HUES64 (cell line): ENCODE measurements around the gene CCDC102A.
A peak's percentile ranks its signal among the peaks of the same experiment; 100 is the strongest.

ENCODE experiments used
- H3K27ac ChIP-seq: 2 replicates; pipeline ENCODE4 v1.7.0; 2013; ENCODE audit warnings: low read depth, low read length, inconsistent platforms
- H3K27me3 ChIP-seq: 2 replicates; pipeline ENCODE4 v1.6.1; 2013; ENCODE audit warnings: mild to moderate bottlenecking, low read length; ENCODE audit not compliant: insufficient read depth
- H3K36me3 ChIP-seq: 2 replicates; pipeline ENCODE4 v1.6.1; 2013; ENCODE audit warnings: mild to moderate bottlenecking, low read length; ENCODE audit not compliant: insufficient read depth
- H3K4me1 ChIP-seq: 2 replicates; pipeline ENCODE4 v1.6.1; 2013; ENCODE audit warnings: mild to moderate bottlenecking, low read length, moderate library complexity; ENCODE audit not compliant: insufficient read depth
- H3K4me3 ChIP-seq: 2 replicates; pipeline ENCODE4 v1.5.1; 2013; ENCODE audit warnings: mild to moderate bottlenecking, low read length, moderate library complexity
- H3K9ac ChIP-seq: 2 replicates; pipeline ENCODE4 v1.6.1; 2013; ENCODE audit warnings: mild to moderate bottlenecking, low read depth, low read length
- H3K9me3 ChIP-seq: 2 replicates; pipeline ENCODE4 v1.6.1; 2013; ENCODE audit warnings: low read depth, low read length; ENCODE audit not compliant: insufficient read depth
- WGBS: fragments of 150-250, 120-280 bp; methylation state at CpG from one replicate; pipeline ENCODE4 v1.1.7; 2013; ENCODE audit warnings: missing lambda C conversion rate; 5-methylcytosine and 5-hydroxymethylcytosine counted together

The CCDC102A gene

DNA sequence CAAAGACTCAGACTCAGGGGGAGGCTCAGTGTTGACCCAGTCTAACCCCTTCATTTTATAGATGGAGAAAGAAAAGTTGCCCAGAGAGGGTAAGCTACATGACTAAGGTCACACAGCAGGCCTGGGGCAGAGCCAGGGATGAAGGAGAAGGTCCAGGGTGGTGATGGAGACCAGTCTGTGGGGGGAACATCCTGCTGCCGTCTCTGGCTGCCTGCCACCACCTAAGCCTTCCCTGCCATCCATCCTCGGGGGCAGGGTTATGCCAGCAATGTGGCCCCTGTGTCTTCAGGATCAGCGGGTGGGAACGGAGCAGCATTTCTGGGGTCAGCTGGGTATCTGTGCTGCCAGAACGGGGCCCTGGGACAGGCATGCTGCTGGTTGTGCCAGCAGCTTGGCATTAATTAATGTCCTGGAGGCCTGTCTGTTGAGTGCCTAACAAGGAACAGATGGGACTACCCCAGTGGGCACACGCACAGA lies 55.6 kb downstream of the CCDC102A start:
- peaks cover 29% of the 10 kb centered on the region for H3K4me1 ChIP-seq
- no peaks in the 10 kb centered on the region for H3K9me3 ChIP-seq
- no peak overlapping the region for H3K4me3 ChIP-seq
- WGBS: 91% methylated on average over 6 of the region's 6 CpGs
- no peaks in the 10 kb centered on the region for H3K36me3 ChIP-seq
- H3K27ac ChIP-seq: no peak overlapping the region
- no peak overlapping the region for H3K9ac ChIP-seq
- H3K27me3 ChIP-seq: peaks cover 24% of the 10 kb centered on the region; the same call in 1 of the 2 replicates

DNA sequence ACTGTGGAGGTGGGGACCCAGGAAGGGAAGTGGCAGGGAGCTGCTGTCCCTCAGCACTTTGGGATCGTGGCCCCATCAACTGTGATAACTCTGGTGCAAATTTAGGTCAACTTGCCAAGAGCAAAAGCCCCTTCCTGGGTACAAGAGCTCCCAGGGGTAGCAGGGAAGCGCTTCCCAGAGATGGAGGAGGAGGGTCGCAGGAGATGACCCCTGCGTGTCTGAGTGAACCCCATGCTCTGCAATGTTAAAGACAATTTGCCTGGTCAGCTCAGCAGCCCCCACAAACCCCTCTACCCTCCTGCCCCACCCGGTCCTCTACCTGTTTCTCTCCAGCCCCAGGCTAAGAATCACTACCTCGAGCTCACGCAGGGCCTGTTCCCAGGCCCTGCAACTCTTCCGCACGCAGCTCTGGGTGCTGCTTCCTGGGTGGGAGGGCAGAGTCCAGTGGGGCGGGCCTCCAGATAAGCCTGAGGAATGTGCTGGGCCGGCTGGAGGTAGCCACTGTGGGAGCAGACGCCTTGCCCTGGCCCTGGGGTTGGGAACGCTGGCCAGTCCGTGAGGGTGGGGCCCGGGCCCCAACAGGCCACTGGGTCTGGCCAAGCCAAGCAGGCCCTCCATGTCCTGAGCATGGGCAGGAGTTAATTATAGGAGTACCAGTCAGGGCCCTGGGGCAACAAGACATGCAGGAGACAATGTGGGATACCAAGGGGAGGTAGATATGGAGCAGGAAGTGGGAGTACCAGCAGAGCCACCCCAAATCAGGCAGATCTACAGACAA lies 56.2 kb downstream of the CCDC102A start:
- H3K27me3 ChIP-seq: peaks cover 18% of the 10 kb centered on the region; the same call in 1 of the 2 replicates
- 41% methylated on average over 15 of the region's 15 CpGs for WGBS
- no peaks in the 10 kb centered on the region for H3K9me3 ChIP-seq
- H3K36me3 ChIP-seq: no peaks in the 10 kb centered on the region
- H3K4me1 ChIP-seq: peaks cover 31% of the 10 kb centered on the region
- peak overlapping the region; percentile 66 for H3K4me3 ChIP-seq
- H3K27ac ChIP-seq: no peak overlapping the region
- H3K9ac ChIP-seq: no peak overlapping the region

DNA sequence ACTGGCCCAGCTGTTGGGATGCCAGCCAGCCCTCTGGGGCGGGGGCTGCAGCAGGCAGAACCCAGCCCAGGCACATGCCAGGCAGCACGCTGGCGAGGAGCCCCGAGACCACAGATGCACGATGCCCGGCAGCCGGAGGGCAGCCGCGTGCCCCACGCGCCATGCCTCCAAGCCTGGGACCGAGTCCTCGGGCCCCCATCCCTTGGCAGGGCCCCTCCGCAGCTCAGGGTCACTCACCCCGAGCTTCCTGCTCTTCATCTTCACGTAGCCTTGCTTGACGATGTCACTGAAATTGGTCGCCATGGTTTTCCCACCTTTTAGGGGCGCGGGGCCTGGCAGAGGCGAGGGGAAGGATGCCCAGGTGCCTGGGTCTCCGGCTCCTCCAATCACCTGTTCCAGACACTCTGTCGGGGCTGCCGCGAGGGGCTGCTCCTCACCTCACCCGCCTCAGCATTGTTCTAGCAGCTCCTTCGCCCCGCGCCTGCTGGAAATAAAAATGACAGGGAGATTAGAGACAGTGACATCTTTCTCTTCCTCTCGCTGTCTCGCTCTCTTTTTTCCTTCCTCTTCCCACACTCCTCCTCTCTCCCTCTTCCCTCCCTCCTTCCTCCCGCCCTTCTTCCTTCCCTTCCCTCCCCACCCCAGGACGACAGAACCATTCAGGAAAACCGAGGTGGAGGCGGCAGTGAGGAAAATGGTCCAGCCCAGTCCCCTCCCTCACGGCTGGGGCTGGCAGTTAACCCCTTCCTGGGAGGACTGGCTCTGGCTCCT lies 57.0 kb downstream of the CCDC102A start:
- Histone ChIP-seq H3K9me3 (no peaks in the 10 kb centered on the region), H3K4me1 (peaks cover 33% of the 10 kb centered on the region), H3K36me3 (0 out of 2 replicates have a peak, but pooled peaks cover under 1% of the 10 kb centered on the region), H3K27me3 (peaks cover 10% of the 10 kb centered on the region; the same call in 1 of the 2 replicates), H3K4me3 (peak overlapping the region; percentile 66), H3K27ac (no peak overlapping the region), H3K9ac (peak overlapping the region; percentile 6; the same call in 1 of the 2 replicates)
- WGBS: 11% methylated on average over 36 of the region's 36 CpGs

DNA sequence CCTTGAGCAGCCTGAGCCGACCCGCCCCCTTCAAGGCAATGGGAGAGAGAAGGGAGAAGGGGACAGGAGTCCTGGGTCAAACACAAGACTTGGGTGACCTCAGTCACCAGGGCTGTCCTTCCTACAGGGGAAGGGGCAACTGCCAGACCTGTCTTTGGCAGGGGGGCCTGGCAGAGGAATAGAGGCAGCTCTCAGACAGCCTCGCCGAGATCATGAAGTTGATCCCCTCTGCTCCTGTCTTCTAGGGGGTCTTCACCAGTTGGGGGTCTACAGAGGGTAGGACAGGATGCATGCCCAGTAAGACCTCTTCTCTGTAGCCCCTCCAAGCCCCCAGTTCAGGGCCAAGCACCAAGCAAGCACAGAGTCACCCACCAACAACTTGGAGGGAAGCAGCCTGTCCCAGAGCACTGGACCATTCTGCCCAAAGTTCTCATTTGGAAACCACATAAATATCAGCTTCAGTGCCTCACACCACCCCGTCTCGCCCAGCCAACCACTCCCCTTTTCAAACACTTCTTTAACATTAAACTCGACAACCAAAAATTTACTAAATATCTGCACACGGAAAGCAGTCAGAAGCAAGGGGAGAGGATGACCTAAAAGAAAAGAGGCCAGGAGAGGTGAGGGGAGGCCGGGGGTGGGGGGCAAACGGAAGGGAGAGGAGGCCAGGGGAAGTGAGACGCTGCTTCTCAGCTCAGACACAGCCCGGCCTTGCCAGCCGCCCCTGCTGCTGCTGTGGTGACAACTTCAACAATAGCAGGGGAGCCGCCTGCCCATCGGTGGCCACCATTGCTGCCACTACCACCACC lies 57.8 kb downstream of the CCDC102A start:
- H3K9me3 ChIP-seq: no peaks in the 10 kb centered on the region
- H3K27me3 ChIP-seq: peaks cover 10% of the 10 kb centered on the region; the same call in 1 of the 2 replicates
- H3K36me3 ChIP-seq: 0 out of 2 replicates have a peak, but pooled peaks cover 8% of the 10 kb centered on the region
- H3K4me3 ChIP-seq: peak overlapping the region; percentile 66
- 43% methylated on average over 15 of the region's 15 CpGs for WGBS
- no peak overlapping the region for H3K27ac ChIP-seq
- no peak overlapping the region for H3K9ac ChIP-seq
- H3K4me1 ChIP-seq: peaks cover 33% of the 10 kb centered on the region

DNA sequence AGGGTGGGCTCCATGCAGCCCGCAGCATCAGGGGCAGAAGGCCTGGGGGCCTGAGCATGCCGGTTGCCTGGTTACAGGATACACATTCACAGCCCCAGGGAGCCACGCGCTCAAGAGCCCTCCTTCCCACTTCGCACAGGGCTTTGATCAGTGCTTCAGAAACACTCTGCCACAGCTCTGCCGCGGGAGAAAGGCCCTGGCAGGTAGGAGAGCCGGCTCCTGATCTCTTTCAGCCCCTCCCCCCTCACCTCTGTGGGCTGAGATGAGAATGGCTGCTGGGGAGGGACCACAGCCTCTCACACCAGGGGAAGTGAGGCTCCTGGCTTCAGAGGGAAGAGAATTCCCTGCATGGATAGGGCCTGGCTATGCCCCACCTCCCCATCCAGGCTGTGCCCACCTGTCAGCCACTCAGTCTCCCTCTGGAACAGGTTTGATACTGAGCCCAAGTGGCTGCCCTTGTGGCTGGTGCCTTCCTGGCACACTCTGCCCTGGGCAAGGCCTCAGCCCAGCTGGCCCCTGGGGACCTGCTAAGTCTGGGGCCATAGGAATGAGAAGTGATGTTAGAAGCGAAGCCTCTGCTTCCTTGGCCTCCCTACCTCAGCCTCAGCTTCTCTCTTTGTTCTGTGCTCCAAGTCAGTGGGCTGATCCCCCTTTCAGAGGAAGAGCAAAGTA lies 58.7 kb downstream of the CCDC102A start:
- Histone ChIP-seq H3K9ac (no peak overlapping the region), H3K4me1 (peaks cover 36% of the 10 kb centered on the region), H3K4me3 (no peak overlapping the region), H3K27ac (no peak overlapping the region), H3K9me3 (no peaks in the 10 kb centered on the region), H3K27me3 (peaks cover 10% of the 10 kb centered on the region; the same call in 1 of the 2 replicates), H3K36me3 (peaks cover 18% of the 10 kb centered on the region; the same call in 1 of the 2 replicates)
- 29% methylated on average over 8 of the region's 9 CpGs for WGBS

DNA sequence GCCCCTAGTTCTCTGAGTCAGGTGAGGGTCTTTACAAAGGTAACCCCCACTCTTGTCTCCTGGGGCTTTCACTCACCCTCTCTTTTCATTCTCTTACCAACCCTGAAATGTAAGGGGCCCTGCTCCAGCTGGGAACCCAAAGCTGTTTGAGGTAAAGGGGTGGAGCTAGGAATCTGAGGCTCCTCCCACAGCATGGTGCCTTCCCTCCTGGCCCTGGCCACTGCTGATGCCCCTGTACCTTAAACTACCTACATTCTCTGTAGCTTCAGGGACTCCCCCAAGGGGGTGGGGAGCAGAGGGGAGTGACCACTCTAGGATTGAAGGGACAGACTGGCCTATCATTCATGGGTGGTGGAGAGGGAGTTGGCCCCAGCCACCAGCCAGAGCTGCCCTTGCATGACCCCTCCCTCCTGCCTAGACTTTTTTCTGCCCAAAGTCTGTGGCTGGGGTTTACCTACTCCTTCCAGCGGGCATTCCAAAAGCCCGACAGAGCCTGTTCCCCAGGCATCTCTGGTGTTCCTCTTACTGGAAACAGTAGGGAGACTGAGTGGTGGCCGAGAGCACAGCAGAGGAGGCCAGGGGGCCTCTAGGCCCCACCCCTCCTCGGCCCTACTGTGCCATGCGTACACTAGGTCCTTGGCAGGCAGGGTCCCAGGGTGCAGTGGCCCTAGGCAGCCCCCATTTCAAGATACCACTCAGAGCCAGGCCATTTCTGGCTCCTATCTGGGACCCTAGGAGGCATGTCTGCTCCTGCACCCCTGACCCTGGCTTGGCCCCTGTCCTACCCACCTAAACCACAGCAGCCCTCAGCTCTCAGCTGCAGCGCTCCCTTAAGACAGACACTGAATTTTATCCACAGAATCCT lies 59.6 kb downstream of the CCDC102A start:
- H3K27ac ChIP-seq: no peak overlapping the region
- H3K9ac ChIP-seq: no peak overlapping the region
- H3K9me3 ChIP-seq: no peaks in the 10 kb centered on the region
- H3K4me1 ChIP-seq: peaks cover 45% of the 10 kb centered on the region
- peaks cover 10% of the 10 kb centered on the region; the same call in 1 of the 2 replicates for H3K27me3 ChIP-seq
- peaks cover 21% of the 10 kb centered on the region; the same call in 1 of the 2 replicates for H3K36me3 ChIP-seq
- H3K4me3 ChIP-seq: no peak overlapping the region
- WGBS: 82% methylated on average over 6 of the region's 6 CpGs

DNA sequence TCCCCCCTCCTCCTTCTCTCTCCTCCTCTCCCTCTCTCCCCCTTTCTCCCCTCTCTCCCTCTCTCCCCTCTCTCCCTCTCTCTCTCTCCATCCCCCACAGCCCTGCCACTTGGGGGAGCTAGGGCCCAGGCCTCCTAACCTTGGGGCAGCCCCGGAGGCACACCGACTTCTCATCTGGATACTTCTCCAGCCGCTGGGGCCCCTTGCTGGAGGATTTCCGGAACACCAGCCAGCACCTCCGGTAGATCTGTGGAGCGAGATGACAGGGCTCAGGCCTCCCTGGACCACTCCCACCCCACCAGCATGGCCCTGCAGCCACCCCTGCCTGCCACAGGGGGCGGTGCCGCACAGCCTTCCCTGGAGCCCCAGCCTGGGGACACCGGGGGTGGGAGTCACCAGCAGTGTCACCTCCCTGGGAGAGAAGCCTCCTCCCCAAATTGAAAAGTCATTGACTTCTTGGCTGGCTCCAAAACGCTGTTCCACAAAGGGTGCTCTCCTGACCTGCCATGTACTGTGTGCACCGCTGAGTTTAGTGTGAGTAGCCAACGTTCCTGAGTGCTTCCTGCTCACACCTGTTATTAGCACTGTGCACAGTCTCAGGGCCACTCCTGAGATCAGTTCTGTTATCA lies 60.5 kb downstream of the CCDC102A start:
- Histone ChIP-seq H3K9ac (no peak overlapping the region), H3K36me3 (peaks cover 30% of the 10 kb centered on the region), H3K9me3 (no peaks in the 10 kb centered on the region), H3K27me3 (peaks cover 10% of the 10 kb centered on the region; the same call in 1 of the 2 replicates), H3K4me1 (peaks cover 53% of the 10 kb centered on the region), H3K4me3 (no peak overlapping the region; the same call in 1 of the 2 replicates), H3K27ac (no peak overlapping the region)
- 10% methylated on average over 12 of the region's 12 CpGs for WGBS

DNA sequence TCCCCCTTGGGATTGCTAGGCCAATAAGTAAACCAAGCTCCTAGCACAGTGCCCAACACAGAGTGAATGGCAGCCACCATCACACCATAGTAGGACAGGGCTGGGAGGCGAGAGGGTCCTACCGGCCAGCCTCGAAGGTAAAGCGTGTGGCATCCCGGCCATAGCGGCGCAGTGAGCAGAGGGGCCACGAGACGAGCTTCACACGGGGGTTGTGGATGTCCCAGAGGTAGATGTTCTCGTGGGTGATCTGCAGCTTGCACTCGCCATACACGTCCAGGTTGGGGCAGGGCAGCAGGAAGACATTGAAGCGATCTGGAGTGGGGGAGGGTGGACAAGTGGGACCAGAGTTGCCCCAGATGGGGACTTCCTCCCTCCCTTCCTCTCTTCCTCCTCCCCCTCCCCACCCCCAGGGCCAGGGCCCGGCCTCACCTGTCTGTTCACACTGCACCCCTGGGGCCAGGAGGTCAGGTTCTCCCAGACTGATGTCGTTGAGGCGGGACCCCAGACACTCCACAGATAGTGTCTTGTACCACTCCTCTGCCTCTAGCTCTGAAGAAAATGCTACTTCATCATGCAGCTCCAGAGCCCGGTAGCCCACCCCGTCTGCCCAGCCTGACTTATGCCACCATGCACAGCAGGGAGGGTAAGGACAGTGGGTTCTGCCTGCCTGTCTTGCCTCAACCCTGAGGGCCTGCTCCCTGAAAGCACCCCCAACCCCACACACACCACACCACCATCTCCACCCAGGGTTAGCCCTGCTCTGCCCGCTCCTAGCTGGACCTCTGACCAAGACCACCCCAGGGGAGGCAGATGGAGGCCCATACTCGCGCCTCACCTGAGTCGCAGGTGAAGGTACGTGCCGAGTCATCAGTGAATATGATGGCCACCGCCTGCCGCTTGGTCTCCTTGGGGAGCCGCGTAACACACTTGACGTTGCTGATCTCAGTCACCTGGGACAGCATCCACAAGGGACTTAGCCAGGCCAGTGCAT lies 61.4 kb downstream of the CCDC102A start:
- peaks cover 50% of the 10 kb centered on the region for H3K4me1 ChIP-seq
- H3K4me3 ChIP-seq: no peak overlapping the region; the same call in 1 of the 2 replicates
- no peak overlapping the region for H3K9ac ChIP-seq
- WGBS: 88% methylated on average over 30 of the region's 30 CpGs
- peaks cover 10% of the 10 kb centered on the region; the same call in 1 of the 2 replicates for H3K27me3 ChIP-seq
- no peaks in the 10 kb centered on the region for H3K9me3 ChIP-seq
- H3K27ac ChIP-seq: no peak overlapping the region
- H3K36me3 ChIP-seq: peaks cover 38% of the 10 kb centered on the region
